ENCODE measurements around the gene KCNQ1OT1. TPM values are rescaled to one million over a fixed set of nuclear protein-coding genes. Genes with fewer than 3 reads are reported as not detected.

Gene KCNQ1OT1
- total RNA-seq, 4 donors from 2014 or later = 6.3 to 8.0 (median 7.7) TPM

- Histone ChIP-seq H3K9me3 (no peaks in the 10 kb centered on the region), H3K36me3 (no peaks in the 10 kb centered on the region), H3K27me3 (no peaks in the 10 kb centered on the region), H3K27ac (no peak overlapping the region), H3K4me3 (no peak overlapping the region), H3K4me1 (peaks cover 0 to 19% (median 2%) of the 10 kb centered on the region in 4 donors)
- peak in 1 of 2 donors; percentile 7 for DNase-seq (ENCODE audit: low spot score in 2 of 2)
- no peak for TF ChIP-seq EP300 (IDR thresholded peaks at IDR 0.05)
- no peak for TF ChIP-seq CTCF (IDR thresholded peaks at IDR 0.05)
- TF ChIP-seq POLR2A (IDR thresholded peaks at IDR 0.05) = no peak
- WGBS, 2 donors = 76 to 82% methylated on average over 6 to 7 of the region's 7 CpGs
These were observed 120.9 kb downstream of the KCNQ1OT1 start for GRCh38 chr11:2578929-2579270.

GRCh38 chr11:2577991-2578928 lies 121.5 kb downstream of the KCNQ1OT1 start:
- peaks cover 0 to 19% (median 2%) of the 10 kb centered on the region in 4 donors for H3K4me1 ChIP-seq
- no peaks in the 10 kb centered on the region for H3K36me3 ChIP-seq
- no peaks in the 10 kb centered on the region for H3K27me3 ChIP-seq
- peak in 1 of 2 donors; percentile 6 for DNase-seq (ENCODE audit: low spot score in 2 of 2)
- H3K9me3 ChIP-seq = no peaks in the 10 kb centered on the region
- H3K27ac ChIP-seq = no peak overlapping the region
- TF ChIP-seq EP300 (IDR thresholded peaks at IDR 0.05) (no peak), POLR2A (IDR thresholded peaks at IDR 0.05) (no peak), CTCF (IDR thresholded peaks at IDR 0.05) (no peak)
- WGBS, 2 donors = 94 to 95% methylated on average over 12 to 20 of the region's 22 CpGs
- H3K4me3 ChIP-seq = no peak overlapping the region

- no peaks in the 10 kb centered on the region for H3K36me3 ChIP-seq
- H3K9me3 ChIP-seq = no peaks in the 10 kb centered on the region
- H3K27me3 ChIP-seq = no peaks in the 10 kb centered on the region
- WGBS, 2 donors = 89 to 94% methylated on average over 22 to 32 of the region's 33 CpGs
- TF ChIP-seq POLR2A (IDR thresholded peaks at IDR 0.05) = no peak
- H3K27ac ChIP-seq = no peak overlapping the region
- DNase-seq (ENCODE audit: low spot score in 2 of 2) = peak in 1 of 2 donors; percentile 10
- H3K4me1 ChIP-seq = peaks cover 0 to 19% (median 2%) of the 10 kb centered on the region in 4 donors
- H3K4me3 ChIP-seq = no peak overlapping the region
These were observed 122.5 kb downstream of the KCNQ1OT1 start for GRCh38 chr11:2577031-2577990.

GRCh38 chr11:2576549-2576948 lies 123.2 kb downstream of the KCNQ1OT1 start:
- no peak overlapping the region for H3K27ac ChIP-seq
- no peaks in the 10 kb centered on the region for H3K27me3 ChIP-seq
- no peak overlapping the region for H3K4me3 ChIP-seq
- DNase-seq (ENCODE audit: low spot score in 2 of 2) = peak in 1 of 2 donors; percentile 9
- TF ChIP-seq POLR2A (IDR thresholded peaks at IDR 0.05) (no peak), CTCF (IDR thresholded peaks at IDR 0.05) (no peak), EP300 (IDR thresholded peaks at IDR 0.05) (no peak)
- peaks cover 0 to 19% (median 2%) of the 10 kb centered on the region in 4 donors for H3K4me1 ChIP-seq
- no peaks in the 10 kb centered on the region for H3K9me3 ChIP-seq
- H3K36me3 ChIP-seq = no peaks in the 10 kb centered on the region
- WGBS, 2 donors = 89 to 92% methylated on average over 15 of the region's 15 CpGs

GRCh38 chr11:2576111-2576510 lies 123.7 kb downstream of the KCNQ1OT1 start:
- Histone ChIP-seq H3K27me3 (no peaks in the 10 kb centered on the region), H3K4me3 (no peak overlapping the region), H3K36me3 (no peaks in the 10 kb centered on the region), H3K9me3 (no peaks in the 10 kb centered on the region), H3K4me1 (peaks cover 0 to 19% (median 2%) of the 10 kb centered on the region in 4 donors), H3K27ac (no peak overlapping the region)
- peak in 1 of 2 donors; percentile 12 for DNase-seq (ENCODE audit: low spot score in 2 of 2)
- TF ChIP-seq POLR2A (IDR thresholded peaks at IDR 0.05) = no peak
- TF ChIP-seq EP300 (IDR thresholded peaks at IDR 0.05) = no peak
- no peak for TF ChIP-seq CTCF (IDR thresholded peaks at IDR 0.05)
- WGBS, 2 donors = 89 to 93% methylated on average over 15 of the region's 15 CpGs
